Activated CD4-positive, alpha-beta memory T cell treated with anti-CD3 and anti-CD28 coated beads, Interleukin-2, amount 10 ng/mL, durations not matched to agents 7 days and 5 days (primary cell): ENCODE data around the gene NAP1L4. TPM values are rescaled to one million over a fixed set of nuclear protein-coding genes. Genes with fewer than 3 reads are reported as not detected.

ENCODE experiments used
- CTCF ChIA-PET: fragments of 350-600 bp; sonication (Branson Sonifier 250); formaldehyde crosslinking; loops from one replicate; lab custom pipeline; 2021; ENCODE audit warnings: antibody characterized with exemption, inconsistent platforms; lab: Charles Lee
- POLR2A ChIA-PET: fragments of 350-600 bp; sonication (Branson Sonifier 250); formaldehyde crosslinking; loops from one replicate; lab custom pipeline; 2021; ENCODE audit warnings: antibody characterized with exemption; lab: Charles Lee
- DNase-seq: peaks from one replicate; pipeline ENCODE4 v3.0.0-alpha.2; 2020
- H3K27ac Mint-ChIP-seq: one replicate; pipeline ENCODE4 v1.8.0; 2021; ENCODE audit warnings: mild to moderate bottlenecking, mixed read lengths
- H3K27me3 Mint-ChIP-seq: one replicate; pipeline ENCODE4 v1.8.0; 2021; ENCODE audit warnings: mixed read lengths
- H3K36me3 Mint-ChIP-seq: one replicate; pipeline ENCODE4 v1.8.0; 2021; ENCODE audit warnings: low read depth, mixed read lengths
- H3K4me1 Mint-ChIP-seq: one replicate; pipeline ENCODE4 v1.8.0; 2021; ENCODE audit warnings: mixed read lengths
- H3K4me3 Mint-ChIP-seq: one replicate; pipeline ENCODE4 v1.8.0; 2021; ENCODE audit warnings: mild to moderate bottlenecking, mixed read lengths
- H3K9me3 Mint-ChIP-seq: one replicate; pipeline ENCODE4 v1.8.0; 2021; ENCODE audit warnings: mixed read lengths
- total RNA-seq, 2 experiments: library from RNA; stranded (reverse); gene quantifications; one replicate each; pipeline ENCODE4 v1.2.3, GENCODE V29; 2021

Gene NAP1L4
- total RNA-seq, 2 experiments from 2014 or later = 299 to 314 TPM

DNA sequence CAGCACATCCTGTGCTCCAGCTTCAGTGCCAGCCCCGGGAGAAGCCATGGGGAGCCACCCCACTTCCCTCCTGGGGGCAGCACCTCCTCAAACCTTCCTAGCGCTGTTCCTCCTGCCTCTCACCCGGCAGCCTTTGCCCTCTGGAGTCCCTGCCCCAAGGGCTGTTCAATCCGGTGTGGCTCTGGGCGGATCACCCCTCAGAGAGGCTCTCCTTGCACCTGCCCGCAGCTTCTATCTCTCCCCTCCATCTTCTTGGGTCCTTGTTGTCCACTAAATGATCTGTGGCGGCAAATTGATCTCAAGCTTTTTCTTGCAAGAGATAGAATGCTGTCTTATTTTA lies 88.5 kb downstream of the NAP1L4 start:
- ChIA-PET CTCF (interaction anchor here (2.8 kb wide), 1 partner anchor 11 kb away, joined by 24 read pairs; no protein-coding TSS in a partner anchor), POLR2A (interaction anchor here (1.0 to 3.7 kb wide), 5 partner anchors 11 to 86 kb away, joined by 3 to 24 read pairs (median 12); partner anchors contain the start of gene PHLDA2)
- DNase-seq = no peak
- H3K36me3 Mint-ChIP-seq = peaks cover 10% of the 10 kb centered on the region
- peak overlapping the region; percentile 58 for H3K4me3 Mint-ChIP-seq
- no peaks in the 10 kb centered on the region for H3K27me3 Mint-ChIP-seq
- H3K27ac Mint-ChIP-seq = no peak overlapping the region
- peaks cover 8% of the 10 kb centered on the region for H3K9me3 Mint-ChIP-seq
- peaks cover 39% of the 10 kb centered on the region for H3K4me1 Mint-ChIP-seq

DNA sequence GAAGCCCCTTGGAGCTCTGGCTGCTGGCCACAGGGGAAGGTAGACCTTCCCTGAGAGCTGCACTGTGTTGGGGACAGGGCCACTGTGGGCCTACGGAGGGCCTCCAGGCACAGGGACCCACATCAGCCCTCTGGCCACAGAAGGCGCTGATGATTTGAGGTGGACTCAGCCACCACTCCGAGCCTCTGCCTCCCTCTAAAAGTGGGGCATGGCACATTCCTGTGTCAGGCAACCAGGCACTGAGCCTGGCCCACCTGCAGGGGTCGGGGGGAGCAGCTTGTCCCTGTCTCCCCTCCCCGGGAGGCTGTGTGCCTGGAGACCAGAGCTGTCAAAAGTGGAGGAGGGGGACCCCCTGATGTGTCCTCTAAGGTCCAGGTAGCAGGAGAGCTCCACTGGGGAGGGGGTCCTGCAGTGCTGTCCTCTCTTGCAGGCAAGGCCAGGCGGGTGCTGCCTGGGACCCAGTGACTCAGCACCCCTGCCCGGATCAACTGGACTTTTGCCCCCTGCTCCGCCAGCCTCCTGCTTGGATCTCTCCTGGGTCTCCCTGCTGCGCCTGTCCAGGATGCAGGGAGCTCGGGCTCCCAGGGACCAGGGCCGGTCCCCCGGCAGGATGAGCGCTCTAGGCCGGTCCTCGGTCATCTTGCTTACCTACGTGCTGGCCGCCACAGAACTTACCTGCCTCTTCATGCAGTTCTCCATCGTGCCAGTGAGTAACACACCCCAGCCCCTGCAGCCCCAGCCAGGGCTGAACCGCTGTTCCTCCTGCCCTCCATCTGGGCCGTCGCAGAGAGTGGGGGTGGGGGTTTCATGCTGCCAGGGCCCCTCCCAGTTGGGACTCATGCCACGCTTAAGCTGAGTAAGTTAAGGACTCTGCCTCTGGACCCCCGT lies 89.1 kb downstream of the NAP1L4 start:
- peaks cover 45% of the 10 kb centered on the region for H3K4me1 Mint-ChIP-seq
- H3K27ac Mint-ChIP-seq = peak overlapping the region; percentile 54
- H3K27me3 Mint-ChIP-seq = no peaks in the 10 kb centered on the region
- H3K4me3 Mint-ChIP-seq = peak overlapping the region; percentile 74
- no peak for DNase-seq
- peaks cover 10% of the 10 kb centered on the region for H3K36me3 Mint-ChIP-seq
- POLR2A ChIA-PET = interaction anchor here (0.8 to 3.7 kb wide), 13 partner anchors 8 to 600 kb away, joined by 3 to 24 read pairs (median 3); partner anchors contain the start of genes CARS1, CDKN1C and PHLDA2
- CTCF ChIA-PET = interaction anchor here (1.2 to 2.8 kb wide), 3 partner anchors 10 to 503 kb away, joined by 4 to 24 read pairs (median 5); partner anchors contain the start of gene TSSC4
- H3K9me3 Mint-ChIP-seq = peaks cover 8% of the 10 kb centered on the region

DNA sequence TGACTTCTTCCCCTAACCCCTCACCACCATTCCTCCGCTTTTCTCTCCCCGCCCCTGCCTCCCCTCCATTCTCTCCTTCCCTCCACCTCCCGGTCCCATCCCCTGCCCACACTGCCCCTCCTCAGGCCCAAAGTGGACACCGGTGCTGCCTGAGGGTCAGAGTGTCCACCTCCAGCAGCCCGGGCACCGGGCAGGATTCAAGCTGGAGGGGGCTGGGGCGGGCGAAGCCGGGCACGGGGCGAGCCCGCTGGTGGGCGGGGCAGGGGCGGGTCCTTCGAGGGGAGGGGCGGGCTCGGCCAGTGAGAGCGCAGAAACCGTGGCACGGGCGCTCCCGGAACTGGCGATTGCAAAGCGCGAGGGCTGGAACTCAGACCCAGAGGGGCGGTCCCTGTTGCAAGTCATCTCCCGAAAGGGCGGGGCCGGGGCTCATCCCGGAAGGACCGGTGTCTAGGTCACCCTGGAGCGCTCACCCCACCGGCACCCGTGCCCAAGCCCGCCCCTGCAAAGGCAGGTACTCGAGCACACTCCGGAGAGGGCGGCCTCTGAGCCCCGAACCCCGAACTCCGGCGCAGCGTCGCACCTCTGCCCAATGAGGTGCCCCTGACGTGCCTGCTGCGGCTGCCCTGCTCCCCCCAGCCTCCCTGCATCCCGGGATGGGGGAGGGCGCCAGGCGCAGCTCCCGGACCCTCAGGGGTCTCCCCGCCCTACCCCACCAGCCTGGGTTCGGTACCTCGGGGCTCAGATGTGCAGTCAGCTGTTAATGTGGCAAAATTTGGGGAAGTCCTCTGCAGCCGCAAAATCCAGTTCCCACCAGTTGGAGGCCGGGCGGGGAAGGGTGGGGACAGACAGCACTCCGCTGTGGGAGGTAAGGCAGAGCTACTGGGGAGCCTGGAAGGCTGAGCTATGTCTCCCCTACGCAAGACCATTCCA lies 90.0 kb downstream of the NAP1L4 start:
- no peaks in the 10 kb centered on the region for H3K27me3 Mint-ChIP-seq
- POLR2A ChIA-PET = interaction anchor here (0.8 to 3.7 kb wide), 13 partner anchors 9 to 599 kb away, joined by 3 to 24 read pairs (median 3); partner anchors contain the start of genes CARS1, CDKN1C and PHLDA2
- peak overlapping the region; percentile 72 for H3K27ac Mint-ChIP-seq
- CTCF ChIA-PET = interaction anchor here (1.2 to 2.8 kb wide), 3 partner anchors 9 to 502 kb away, joined by 4 to 24 read pairs (median 5); partner anchors contain the start of gene TSSC4
- DNase-seq = peak; percentile 97
- H3K36me3 Mint-ChIP-seq = peaks cover 10% of the 10 kb centered on the region
- H3K9me3 Mint-ChIP-seq = peaks cover 8% of the 10 kb centered on the region
- peaks cover 49% of the 10 kb centered on the region for H3K4me1 Mint-ChIP-seq
- H3K4me3 Mint-ChIP-seq = peak overlapping the region; percentile 74

DNA sequence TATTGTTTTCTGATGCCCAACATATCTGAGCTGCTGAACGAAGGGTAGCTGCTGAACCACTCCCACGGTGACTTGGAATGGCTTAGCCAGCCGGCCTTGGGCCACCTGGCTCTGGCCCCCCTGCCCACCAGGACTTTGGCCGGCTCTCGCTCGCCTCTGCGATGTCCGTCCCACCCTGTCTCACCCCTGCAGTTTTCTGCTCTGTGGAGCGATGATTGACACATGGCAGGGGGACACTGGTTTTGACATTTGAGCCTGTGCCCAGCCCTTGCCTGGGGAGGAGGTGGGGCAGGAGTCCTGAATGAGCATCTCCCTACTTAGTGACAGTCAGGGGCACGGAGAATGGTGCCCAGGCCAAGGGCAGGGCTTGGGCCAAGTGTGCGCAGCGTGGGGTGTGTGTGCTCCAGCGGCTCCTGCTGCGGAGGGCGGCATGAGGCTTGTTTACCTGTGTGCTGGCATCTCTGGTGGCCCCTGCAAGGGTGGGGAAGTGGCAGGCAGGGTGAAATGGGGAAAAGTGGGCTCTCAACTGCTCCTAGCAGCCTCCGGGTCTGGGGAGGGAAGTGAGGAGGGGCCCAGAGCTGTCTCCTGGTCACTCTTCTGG lies 90.8 kb downstream of the NAP1L4 start:
- DNase-seq = no peak
- CTCF ChIA-PET = interaction anchor here (1.1 to 1.2 kb wide), 2 partner anchors 8 to 368 kb away, joined by 4 to 5 read pairs; no protein-coding TSS in a partner anchor
- Mint-ChIP-seq H3K4me3 (peak overlapping the region; percentile 74), H3K4me1 (peaks cover 49% of the 10 kb centered on the region), H3K36me3 (peaks cover 10% of the 10 kb centered on the region), H3K27ac (peak overlapping the region; percentile 72), H3K9me3 (peaks cover 8% of the 10 kb centered on the region), H3K27me3 (no peaks in the 10 kb centered on the region)
- POLR2A ChIA-PET = interaction anchor here (0.9 to 3.7 kb wide), 5 partner anchors 8 to 156 kb away, joined by 3 to 24 read pairs (median 8); partner anchors contain the start of genes CARS1 and PHLDA2

DNA sequence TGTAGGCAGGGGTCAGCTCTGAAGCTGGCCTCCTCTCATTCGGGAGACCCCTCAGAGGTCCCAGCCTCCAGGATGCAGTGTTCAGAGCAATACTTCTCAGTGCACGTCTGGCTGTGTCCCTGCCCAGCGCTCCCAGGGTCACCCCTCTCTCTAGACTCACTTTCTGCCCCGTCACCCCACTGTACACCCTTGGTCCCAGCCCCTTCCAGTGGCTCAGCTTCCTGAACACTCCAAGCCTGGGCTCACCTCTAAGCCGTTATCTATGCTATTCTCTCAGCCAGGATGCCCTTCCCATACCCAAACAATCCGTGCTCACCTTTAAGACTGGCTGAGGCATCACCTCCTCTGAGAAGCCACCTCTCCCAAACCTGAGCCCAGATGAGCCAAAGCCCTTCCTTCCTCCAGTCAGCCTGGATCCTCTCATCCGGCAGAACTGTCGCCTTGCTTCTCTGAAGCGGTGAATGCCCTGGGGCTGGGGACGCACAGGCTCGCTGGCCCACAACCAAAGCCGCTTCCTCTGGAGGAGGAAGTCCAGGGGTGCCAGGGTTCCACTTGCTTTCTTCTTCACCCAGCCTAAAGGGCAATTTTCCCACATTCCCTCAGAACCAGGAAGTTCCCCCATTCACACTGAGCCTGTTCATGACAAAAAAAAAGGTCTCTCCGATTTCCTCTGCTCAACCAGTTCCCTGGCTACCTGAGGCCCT lies 92.9 kb downstream of the NAP1L4 start:
- Mint-ChIP-seq H3K27ac (peak overlapping the region; percentile 95), H3K36me3 (no peaks in the 10 kb centered on the region), H3K4me1 (peaks cover 47% of the 10 kb centered on the region), H3K27me3 (no peaks in the 10 kb centered on the region), H3K4me3 (no peak overlapping the region), H3K9me3 (no peaks in the 10 kb centered on the region)
- POLR2A ChIA-PET = interaction anchor here (0.8 to 1.9 kb wide), 6 partner anchors 9 to 116 kb away, joined by 3 to 9 read pairs (median 4); partner anchors contain the start of gene PHLDA2
- CTCF ChIA-PET = interaction anchor here (1.1 to 1.5 kb wide), 2 partner anchors 11 to 367 kb away, joined by 9 to 11 read pairs; no protein-coding TSS in a partner anchor
- no peak for DNase-seq

DNA sequence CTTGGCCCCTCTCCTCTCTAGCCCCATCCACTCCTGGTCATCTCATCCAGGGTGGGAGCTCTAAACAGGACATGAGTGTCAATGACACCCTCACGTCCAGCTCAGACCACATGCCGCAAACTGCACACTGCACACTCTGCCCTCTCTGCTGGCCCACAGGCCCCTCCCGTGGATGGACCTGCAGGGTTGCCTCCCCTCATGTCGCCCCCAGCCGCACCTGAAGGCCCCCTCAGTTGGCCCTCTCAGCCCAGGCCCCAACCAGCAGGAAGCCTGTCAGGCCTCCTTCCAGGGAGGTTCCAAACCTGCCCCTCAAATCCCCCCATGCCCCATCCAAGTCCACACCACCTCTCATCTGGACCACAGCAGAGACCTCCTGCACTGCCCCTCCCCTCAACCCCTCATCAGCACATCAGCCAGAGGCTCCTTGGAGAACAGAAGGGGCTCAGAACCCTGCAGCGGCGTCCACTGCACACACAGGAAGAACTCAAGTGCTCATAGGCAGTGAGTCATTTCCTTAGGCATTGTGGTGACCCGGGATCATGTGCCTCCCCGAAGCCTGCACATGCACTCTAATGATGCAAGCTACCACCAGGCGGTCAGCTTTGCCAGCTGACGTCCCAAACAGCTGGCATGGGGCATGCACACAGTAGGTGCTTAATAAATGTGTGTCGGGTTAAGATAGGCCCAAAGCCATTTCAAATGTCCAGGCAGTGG lies 93.6 kb downstream of the NAP1L4 start:
- Mint-ChIP-seq H3K36me3 (no peaks in the 10 kb centered on the region), H3K9me3 (no peaks in the 10 kb centered on the region), H3K4me1 (peaks cover 43% of the 10 kb centered on the region), H3K4me3 (peak overlapping the region; percentile 66), H3K27me3 (no peaks in the 10 kb centered on the region), H3K27ac (peak overlapping the region; percentile 95)
- ChIA-PET CTCF (interaction anchor here (1.1 to 1.5 kb wide), 2 partner anchors 10 to 366 kb away, joined by 9 to 11 read pairs; no protein-coding TSS in a partner anchor), POLR2A (interaction anchor here (0.8 to 1.9 kb wide), 8 partner anchors 9 to 117 kb away, joined by 3 to 9 read pairs (median 4); partner anchors contain the start of gene PHLDA2)
- DNase-seq = peak; percentile 82

DNA sequence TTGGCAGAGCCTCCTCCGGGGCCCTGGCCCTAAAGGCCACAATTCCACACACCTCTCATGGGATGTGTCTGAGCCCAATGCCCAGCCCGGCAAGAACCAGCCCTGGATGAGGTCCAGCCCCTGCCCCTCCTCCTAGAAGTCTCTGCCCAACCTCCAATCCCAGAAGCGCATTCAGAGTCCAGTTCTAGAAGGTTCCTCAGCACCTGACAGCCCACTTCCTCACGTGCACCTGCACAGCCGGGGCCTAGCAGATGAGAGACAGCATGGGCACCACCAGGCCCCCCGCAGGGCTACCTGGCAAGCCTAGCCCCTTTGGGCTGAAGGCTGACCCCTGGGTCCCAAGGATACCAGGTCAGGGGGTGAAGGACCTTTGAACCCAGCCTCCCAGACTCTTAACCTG lies 95.1 kb downstream of the NAP1L4 start:
- peaks cover 48% of the 10 kb centered on the region for H3K4me1 Mint-ChIP-seq
- H3K9me3 Mint-ChIP-seq = no peaks in the 10 kb centered on the region

DNA sequence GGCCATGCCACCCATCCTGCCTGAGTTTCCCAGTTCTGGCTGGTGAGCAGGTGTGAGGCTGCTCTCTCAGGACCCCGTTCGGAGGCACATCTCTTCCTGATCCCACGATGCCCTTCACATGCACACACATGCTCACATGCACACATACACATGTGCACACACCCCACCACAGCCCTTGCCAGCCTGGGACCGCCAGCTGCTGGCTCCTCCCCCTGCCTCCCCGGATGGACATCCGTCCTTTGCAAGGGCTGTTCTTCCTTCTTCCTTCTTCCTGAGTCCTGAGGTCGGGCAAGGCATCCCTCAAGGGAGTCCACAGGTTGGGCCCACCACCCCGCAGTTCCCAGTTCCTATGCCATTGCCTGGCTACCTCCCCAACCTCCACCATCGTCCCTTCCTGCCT lies 96.1 kb downstream of the NAP1L4 start:
- H3K27ac Mint-ChIP-seq = no peak overlapping the region
- POLR2A ChIA-PET = interaction anchor here (0.8 kb wide), 1 partner anchor 8 kb away, joined by 3 read pairs; no protein-coding TSS in a partner anchor
- no peaks in the 10 kb centered on the region for H3K36me3 Mint-ChIP-seq
- H3K4me3 Mint-ChIP-seq = no peak overlapping the region
- CTCF ChIA-PET = interaction anchor here (0.9 to 1.1 kb wide), 2 partner anchors 34 to 1244 kb away, joined by 3 to 4 read pairs; no protein-coding TSS in a partner anchor
- no peaks in the 10 kb centered on the region for H3K9me3 Mint-ChIP-seq
- no peaks in the 10 kb centered on the region for H3K27me3 Mint-ChIP-seq
- no peak for DNase-seq
- H3K4me1 Mint-ChIP-seq = peaks cover 52% of the 10 kb centered on the region

More for the DNA sequence above, 95.1 kb downstream of the NAP1L4 start:
- ChIA-PET CTCF (no interaction called here), POLR2A (interaction anchor here (0.8 kb wide), 1 partner anchor 9 kb away, joined by 3 read pairs; no protein-coding TSS in a partner anchor)
- Mint-ChIP-seq H3K27me3 (no peaks in the 10 kb centered on the region), H3K4me3 (no peak overlapping the region), H3K27ac (no peak overlapping the region), H3K36me3 (no peaks in the 10 kb centered on the region)
- no peak for DNase-seq
